Embryonic facial prominence (tissue), 1 donor: Measurements from ENCODE around the gene CSNK2B.

Source experiments
- DNase-seq: peaks from one replicate; pipeline ENCODE4 v3.0.0-alpha.2; 2016; ENCODE audit errors: extremely low spot score

The CSNK2B gene

DNA sequence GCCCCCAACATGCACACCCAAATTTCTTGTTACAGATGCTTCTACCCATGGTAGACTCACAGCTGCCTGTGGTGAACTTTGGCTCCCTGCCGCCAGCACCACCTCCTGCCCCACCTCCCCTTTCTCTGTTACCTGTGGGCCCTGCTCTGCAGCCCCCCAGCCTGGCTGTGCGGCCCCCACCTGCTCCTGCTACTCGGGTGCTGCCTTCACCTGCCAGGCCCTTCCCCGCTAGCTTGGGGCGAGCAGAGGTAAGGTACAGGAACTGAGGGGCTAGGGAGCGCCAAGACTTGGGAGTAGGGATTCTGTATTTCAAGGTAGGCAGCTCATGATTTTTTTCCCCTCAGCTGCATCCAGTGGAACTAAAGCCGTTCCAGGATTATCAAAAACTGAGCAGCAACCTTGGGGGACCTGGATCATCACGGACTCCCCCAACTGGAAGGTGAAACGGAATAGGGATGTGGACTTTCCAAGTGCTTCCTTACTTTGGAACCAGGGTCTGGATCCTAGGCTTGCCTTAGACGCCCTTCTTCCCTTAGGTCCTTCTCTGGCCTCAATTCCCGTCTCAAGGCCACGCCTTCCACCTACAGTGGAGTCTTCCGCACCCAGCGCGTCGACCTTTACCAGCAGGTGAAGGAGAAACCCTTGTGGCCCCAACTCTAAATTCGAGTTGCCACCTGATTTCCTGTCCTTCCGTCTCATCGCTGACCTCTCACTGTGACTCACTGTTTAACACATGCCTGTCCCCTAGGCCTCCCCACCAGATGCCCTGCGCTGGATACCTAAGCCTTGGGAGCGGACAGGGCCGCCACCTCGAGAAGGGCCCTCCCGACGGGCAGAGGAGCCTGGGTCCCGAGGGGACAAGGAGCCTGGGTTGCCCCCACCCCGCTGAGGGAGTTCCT is 28.9 kb upstream of the CSNK2B start:
- no peak for DNase-seq

- DNase-seq, result no peak
These were observed 26.8 kb upstream of the CSNK2B start for GRCh38 chr6:31639043-31639442.

- DNase-seq, result no peak
These were observed 26.4 kb upstream of the CSNK2B start for GRCh38 chr6:31639449-31639861.

DNA sequence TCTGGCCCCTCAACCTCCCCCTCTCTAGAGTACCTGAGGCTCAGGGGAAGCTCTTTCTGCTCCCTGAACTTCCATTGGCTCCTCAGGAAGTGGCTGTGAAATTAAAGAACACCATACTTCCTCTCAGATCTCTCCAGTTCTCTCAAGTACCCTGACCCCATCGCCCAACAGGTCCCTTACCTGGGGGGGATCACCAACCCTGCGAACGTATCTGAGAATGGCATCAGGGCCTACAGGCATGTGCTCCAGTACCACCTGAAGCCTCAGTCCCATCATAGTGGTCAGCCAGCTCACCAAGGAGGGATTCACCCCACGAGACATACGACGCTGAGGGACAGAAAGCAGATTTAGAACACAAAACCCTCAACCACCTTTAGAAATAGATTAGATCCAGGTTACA is 25.3 kb upstream of the CSNK2B start:
- no peak for DNase-seq

DNA sequence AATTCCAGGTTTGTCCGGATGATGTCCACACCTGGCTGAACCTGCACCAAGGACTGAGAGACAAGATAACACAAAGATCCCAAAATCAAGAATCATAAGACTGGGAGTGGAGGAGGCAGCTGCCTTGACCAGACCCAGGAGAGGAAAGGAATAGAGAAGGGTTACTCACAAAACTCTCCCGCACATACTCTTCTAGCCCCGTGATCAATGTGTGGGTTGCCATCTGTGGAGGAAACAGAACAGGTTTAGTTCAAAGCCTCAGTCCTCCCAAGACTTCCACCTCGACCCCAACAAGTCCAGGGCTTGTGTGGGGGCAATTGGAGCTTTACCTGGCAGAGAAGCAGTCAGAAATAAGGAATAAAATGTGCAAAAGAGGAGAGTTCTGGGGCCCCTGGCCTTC is 24.5 kb upstream of the CSNK2B start:
- DNase-seq, result no peak

GRCh38 chr6:31642798-31643570 is 22.9 kb upstream of the CSNK2B start:
- no peak for DNase-seq

GRCh38 chr6:31643818-31644454 is 21.9 kb upstream of the CSNK2B start:
- no peak for DNase-seq

- DNase-seq, result no peak
These were observed 20.6 kb upstream of the CSNK2B start for GRCh38 chr6:31645325-31645724.

DNA sequence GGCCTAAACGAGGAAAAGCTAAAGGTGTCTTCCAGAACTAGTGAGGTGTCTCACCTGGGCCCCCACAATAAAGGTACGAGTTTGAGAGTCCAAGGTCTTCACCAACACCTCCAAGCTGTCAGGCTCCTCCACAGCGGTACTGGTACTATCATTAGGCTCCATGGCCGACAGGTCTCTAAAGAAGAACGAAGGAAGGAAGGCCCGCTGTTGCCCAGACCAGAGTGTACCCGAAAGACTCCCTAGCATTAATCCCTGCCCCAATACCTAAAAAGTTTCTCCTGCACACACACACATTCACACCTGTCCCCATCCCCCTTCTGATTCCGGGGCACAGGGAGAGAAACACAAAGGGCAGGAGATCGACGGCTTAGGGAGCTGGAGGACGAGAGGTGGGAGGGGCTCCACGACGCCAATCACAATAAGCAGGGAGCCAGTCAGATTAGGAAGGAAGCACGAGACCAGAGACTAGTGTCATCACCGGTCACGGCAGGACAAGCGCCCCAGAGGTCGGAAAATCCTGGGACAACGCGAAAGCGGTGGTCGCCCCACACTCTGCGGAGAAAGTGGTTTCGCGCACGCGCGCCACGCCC is 14.2 kb upstream of the CSNK2B start:
- DNase-seq, result peak; percentile 66

DNA sequence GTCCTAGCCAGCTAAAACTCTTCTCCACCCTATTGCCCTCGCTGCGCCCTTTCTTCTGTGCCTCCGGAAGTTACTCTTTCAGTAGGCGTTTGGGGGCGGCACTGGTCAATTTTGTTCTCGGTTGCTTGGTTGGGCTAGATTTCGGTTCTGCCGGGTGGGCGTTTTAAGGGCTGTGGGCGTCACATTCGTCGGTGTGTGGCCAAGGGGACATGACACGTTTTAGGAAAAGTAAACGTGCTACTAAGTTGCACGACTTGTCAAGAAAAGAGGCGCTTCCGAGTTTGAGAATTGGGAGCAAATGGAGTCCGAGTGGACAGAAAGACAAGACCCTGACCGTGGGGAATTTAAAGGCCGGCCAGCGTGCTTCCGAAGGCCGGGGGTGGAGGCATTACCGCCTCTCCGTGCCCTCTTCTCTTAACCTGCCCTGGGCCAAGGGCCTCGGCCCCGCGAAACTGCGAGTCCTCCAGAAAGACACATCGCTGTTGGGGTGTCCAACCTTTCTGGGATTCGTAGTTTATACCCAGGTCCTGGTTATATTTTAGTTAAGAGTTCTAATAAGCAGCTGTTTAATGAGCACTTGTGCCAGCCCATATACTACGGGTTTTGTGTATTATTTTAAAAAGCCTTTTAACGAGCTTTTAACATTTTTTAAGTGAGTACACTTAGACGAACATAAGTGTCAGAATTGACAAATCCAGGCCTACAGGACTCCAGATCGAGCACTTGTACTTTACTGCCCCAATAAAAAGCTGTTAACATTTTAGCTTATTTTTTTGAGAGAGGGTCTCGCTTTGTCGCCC is 12.8 kb upstream of the CSNK2B start:
- peak; percentile 86 for DNase-seq

DNA sequence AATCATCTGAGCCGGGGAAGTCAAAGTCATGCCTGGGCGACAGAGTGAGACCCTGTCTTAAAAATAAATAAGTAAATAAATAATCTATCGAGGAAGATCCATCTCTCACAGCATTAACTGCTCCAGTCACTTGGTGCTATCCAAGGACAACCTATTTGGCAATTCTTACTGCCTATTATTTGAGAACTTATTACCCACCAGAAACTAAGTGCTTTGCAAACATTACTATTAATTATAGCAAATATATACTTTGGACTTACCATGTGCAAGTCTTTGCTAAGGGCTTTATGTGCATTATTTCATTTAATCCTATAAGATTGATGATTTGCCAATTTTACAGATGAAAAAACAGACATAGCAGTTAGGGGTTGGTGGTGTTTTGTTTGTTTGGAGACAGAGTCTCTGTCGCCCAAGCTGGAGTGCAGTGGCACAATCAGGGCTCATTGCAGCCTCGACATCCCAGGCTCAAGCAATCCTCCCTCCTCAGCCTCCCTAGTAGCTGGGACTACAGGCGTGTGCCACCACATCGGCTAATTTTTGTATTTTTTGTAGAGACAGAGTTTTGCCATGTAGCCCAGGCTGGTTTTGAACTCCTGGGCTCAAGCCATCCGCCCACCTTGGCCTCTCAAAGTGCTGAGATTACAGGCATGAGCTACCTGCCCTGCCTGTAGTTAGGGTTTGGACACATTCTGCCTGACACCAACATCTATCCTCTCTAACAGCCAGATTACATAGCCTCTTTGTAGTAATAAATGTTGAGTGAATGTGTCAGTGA is 11.1 kb upstream of the CSNK2B start:
- no peak for DNase-seq

DNA sequence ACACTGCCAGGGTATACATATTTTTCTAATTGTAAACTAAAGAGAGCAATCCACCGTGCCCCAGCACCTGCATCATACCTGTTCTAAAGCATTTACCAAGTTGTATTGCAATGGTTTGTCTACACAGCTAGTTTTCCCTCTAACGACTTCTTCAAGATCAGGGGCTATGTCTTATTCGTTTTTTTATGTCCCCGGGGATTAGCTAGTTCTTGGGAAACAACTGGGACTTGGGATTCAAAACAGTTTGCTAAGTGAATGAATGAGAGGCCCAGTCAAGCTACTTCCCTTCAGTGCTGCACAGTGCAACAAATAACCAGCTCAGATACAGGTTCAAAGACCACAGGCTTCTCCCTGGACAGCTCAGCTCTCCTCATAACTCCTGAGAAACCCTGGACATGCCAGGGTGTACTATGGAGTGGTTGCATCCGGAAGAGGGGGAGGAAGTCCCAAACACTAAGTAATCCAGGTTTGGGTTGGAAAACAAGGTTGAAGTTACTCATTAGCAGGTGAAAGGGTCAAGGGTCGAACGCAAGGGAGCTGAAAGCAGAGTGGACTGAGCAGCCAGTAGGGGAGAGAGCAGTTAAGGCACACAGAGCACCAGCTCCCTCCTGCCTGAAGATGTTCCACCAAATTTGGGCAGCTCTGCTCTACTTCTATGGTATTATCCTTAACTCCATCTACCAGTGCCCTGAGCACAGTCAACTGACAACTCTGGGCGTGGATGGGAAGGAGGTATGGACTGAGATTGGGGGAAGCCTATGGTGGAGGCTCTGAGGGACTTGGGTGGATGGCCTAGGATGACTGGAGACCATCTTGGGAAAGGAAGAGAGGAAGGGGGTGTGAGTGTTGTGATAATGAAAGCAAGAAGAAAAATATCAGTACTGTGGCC is 10.3 kb upstream of the CSNK2B start, which contains the start of gene APOM:
Gene APOM, plus strand, starts transcription at position 546 of the 889 bp plus-strand sequence. Its CDS starts 73 bp downstream, at position 619.
- no peak for DNase-seq

GRCh38 chr6:31657406-31658157 is 8.3 kb upstream of the CSNK2B start:
- no peak for DNase-seq

GRCh38 chr6:31658158-31658688 is 7.7 kb upstream of the CSNK2B start:
- no peak for DNase-seq

DNA sequence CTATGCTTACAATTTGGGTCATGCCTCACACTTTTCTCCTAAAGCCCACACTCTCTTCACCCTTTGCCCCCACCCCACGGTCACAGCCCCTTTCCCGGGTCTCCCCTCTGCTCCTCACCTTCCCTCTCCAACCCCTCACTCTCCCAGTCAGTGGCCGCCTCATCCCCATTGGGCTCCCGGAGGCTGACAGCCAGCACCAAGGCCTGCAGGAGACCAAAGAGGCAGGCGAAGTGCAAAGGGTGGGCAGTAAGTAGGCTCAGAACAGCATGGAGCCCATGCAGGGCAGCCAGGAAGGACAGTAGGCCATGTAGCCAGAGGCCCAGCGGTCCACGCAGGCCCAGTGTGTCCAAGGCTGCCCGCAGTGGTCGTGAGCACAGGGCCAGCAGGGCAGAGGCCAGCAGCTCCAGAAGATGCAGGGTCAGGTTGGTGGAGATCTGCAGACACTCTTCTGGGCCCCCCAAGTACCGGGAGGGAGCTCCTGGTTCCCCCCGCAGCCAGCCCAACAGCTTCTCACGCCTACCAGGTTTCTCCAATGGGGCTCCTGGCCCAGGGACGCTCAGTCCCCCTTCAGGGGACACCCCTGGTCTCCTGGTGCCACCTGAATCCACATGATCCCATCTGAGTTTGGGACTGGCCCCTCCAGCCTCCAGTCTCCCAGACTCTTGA is 6.8 kb upstream of the CSNK2B start:
- no peak for DNase-seq

DNA sequence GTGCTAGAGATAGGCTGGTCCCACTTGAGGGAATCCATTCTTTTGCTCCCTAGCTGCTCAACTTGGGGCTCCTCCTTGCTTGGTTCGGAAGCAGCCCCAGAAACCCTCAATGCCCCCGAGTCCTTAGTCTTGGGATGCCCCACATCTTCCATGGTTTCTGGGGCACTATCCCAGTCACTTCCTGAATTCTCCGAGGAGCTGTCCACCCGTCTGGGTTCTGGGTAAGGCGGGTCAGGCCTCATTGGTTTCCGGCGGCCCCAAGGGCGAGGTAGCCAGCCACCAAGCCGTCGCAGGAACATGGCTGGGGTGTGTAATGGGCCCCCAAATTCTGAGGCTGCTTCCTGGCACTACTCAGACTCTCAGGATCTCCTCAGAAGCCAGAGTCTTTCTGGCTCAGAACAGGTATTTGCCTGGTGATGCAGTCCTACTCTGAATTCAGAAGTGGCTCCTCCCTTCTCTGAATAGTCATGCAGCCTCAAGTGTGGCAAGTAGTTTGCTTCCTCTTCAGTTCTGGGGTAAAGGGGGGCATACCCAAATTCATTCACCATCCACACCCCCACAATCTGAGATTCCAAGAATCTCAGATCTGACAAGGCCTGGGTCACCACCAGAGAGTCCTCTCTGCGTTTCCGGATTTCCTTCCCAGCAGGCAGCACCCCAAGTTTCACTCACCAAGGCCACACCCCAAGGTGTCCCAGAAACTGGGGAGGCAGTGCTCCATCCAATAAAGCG is 6.1 kb upstream of the CSNK2B start:
- DNase-seq, result no peak
